ENCODE measurements around the gene TTLL1.
"Not testable (repeated sequence)": the region's sequence is repeated elsewhere in the genome, so short reads cannot be mapped to it uniquely, and the experiment has no call there.

TTLL1 gene

DNA sequence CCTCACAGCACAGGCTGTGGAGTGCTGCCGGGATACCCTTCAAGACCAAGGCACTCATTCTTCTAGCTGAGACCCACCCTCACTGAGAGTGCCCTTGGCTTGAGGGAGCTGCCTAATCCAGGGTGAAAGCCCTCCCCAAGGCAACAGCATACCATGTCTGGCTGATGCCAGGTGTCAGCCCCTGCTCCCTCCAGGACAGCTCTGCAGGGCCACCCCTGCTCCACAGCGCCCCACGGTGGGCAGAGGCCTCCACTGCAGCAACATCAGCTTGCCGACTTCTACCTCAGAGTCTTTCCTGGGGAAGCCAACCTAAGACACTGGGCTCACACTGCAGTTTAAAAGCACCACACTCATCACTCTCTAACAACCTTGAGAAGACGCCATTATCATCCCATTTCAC lies 29.0 kb downstream of the TTLL1 start:
- peak; percentile 65 for DNase-seq

DNA sequence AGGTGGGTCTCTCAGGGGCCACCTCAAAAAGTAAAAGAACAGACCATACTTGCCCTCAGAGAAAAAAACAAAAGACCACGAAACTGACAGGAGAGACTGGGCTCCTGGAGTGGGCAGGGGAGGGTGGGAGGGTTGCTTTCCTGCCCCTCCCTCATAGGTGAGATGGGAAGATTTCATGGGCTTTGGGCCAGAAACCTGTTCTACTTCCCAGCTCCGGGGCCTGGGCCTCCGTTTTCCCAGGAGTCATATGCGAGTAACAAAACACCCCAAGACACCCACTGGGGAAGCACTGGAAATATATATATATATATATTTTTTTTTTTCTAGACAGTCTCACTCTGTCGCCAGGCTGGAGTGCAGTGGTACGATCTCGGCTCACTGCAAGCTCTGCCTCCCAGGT lies 31.6 kb downstream of the TTLL1 start:
- DNase-seq = no peak

DNA sequence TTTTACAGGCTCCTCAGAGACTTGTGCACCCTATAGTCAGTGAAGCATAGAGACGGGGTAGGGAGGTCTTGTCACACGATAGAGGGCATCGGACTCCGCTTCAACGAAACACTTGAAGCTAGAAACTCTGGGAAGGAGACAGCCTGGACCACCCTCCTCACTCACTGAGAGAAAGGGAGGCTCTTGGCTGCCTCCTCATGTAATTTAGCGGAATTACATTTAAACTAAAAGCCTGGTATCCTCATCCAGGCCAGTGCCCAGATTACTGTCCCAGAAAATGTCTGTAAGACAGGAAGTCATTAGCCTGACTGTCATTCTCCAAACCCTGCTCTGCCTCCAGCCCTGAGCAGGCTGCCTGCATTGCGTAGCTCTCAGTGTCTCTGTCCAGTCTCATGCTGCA lies 36.0 kb downstream of the TTLL1 start:
- peak; percentile 33 for DNase-seq

DNA sequence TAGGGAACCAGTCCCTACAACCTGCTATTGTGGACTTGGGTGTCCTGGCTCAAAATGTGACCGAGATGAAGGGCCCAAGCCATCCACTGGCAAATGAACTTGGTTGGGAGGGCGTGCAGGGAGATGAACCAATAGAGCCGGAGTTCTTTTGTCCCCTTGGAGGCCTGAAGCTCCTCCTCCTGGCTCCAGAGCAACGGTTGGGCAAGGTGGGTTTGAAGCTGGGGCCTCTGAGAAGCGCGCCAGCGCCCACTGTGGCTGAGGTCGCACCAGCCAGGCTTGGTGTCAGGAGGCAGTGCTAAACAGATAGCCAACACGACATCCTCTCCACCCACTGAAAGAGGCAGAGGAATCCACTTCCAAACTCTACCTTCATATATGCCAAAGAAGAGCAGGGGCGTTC lies 38.2 kb downstream of the TTLL1 start:
- DNase-seq = peak; percentile 28

DNA sequence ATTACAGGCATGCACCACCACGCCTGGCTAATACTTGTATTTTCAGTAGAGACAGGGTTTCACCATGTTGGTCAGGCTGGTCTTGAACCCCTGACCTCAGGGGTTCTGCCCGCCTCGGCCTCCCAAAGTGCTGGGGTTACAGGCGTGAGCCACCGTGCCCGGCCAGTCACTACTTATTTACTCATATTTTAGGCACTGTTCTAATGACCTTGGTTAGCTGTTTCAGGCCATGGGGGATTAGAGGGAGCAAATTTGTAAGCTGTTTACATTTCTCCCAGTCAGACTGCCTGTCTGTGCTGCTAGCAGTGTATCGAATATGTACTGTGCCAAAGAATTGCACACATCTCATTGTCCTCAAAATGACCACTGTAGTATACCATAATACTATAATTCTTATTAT lies 41.6 kb downstream of the TTLL1 start:
- no peak for DNase-seq

DNA sequence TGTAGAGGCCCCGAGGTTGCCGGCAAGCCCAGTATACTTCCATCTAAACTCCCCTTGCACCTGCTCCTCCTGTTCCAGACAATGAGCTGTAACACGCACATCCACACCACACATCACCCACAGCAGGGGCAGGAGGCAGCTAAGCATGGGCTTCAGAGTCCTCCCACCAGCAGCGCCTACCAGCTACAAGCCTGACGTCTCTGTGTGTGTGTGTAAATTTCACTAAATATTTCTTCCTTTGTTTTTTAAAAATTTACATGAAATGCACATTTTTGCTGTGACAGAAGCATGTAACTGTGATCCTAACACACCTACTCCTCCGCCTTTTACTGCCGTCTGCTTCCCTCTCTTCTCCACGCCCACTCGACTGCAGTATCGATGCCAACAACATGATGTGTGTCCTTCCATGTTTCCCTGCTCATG lies 44.9 kb downstream of the TTLL1 start:
- no peak for DNase-seq

DNA sequence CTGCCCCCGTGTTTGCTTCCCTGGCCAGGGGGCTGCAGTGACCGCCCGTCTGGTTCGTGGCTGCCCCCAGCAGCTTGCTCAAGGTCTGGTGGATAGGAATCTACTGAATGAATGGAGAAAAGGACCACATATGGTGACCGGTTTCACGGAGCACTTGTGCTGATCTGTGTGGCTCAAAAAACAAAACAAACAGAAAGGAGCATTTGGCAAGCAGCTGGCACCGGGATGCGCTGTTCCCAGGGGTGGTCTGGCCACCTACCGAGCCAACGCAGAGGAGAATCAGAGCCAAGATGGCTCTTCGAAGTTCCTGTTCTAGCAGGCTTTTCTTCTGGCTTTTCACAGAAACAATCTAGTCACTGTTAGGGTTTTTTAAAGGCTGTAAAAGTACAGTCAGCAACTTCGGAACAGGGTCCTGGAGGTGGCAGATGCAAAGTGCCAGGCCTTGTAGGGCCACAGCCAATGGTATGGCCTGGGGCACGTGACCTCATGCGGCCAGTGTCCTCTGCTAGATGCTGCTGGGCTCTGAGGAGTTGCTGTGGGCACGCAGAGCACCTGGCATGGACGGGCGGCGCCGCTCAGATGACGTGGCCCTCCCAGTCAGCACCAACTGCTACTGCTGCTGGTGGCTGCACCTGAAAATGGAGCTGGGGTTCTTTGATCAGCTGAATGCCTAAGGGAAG lies 47.0 kb downstream of the TTLL1 start:
- DNase-seq = no peak

DNA sequence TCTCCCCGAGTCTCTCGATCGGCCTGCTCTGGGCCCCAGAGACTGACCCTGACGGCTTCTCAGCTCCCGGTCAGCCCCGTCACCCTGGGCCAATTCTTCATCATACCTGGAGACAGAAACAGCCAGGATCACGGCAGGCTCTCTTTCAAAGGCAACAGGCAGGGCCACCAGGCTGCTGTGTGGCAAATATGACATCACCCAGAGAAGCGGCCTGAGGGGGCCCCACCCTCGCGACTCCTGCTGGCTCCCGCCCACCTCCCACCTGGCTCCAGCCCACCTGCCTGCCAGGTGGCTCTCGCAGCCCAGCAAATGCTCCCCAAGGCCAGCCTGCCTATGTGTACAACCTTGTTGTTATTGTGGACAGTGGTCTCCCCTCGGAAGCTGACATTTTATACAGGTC lies 49.4 kb downstream of the TTLL1 start:
- no peak for DNase-seq

DNA sequence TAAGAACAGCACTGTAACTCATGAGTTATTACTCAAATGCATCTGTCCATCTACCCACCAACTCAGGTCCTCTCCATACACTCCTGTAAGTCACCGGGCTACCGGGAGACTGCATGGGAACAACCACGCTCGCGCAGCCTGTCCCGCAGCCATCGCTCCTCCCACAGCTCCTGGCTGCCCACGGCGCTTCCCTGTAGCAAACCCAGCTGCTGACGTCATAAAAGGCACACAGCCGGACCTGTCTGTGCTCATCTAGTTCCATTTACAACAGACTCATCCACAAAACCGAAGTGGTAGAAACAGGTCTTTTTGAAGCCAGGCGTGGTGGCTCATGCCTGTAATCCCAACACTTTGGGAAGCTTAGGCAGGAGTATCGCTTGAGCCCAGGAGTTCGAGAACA lies 50.9 kb downstream of the TTLL1 start:
- no peak for DNase-seq

DNA sequence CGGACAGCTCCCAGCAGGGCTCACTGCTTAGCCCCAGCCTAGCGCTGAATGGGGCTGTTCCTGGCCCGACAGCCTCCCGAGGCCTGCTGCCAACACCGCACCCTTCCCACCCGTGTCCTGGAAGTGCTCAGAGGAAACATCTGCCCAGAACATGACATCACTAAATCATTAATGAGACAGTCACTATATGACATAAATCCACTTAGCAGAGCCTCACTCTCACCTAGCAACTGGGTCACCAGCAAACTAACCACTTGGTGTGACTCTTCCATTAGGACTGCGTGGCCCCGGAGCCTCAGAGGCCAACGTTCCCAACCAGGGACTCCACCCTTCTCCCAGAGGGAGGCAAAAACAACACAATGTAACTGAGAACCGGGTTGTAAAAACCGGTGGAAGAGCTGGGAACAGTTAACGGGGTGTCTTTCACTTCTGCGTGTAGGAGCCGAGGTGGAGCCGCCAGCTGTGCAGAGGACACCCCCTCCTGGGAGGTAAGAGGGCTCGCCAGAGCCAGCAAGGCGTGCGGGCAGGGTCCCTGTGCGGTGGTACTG lies 52.8 kb downstream of the TTLL1 start:
- DNase-seq = peak; percentile 46

DNA sequence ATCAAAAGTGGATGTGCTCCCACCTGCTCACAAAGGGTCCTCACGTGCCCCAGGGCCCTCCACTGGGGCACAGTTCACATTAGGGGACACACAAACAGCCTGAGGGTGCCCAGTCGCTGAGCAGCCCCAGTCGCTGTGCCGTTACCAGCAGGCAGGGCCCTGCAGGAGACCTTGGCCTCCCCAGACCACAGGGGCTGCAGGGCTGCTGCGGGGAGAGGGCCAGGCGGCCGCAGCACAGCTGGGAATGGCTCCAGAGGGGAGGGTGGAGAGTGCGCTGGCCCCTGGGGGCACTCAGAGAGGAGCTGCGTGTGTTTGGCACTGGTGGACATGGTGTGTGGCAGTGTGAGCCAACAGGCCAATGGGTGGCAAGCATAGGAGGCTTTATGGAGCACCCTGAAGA lies 53.9 kb downstream of the TTLL1 start:
- DNase-seq = no peak

DNA sequence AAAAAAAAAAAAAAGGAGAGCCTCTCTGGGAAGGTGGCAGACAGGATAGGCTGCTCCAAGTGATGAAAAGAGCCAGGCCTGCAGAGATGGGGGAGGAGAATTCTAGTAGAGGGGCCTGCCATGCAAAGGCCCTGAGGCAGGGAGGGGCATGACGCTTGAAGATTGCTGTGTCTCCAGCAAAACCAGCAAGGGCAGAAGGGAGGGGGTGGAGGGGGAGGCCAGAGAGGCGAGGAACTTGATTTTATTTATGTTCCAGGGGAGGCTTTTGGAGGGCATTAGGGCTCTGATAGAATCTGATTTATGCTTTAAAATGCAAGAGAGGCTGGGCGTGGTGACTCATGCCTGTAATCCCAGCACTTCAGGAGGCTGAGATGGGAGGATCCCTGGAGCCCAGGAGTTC lies 57.6 kb downstream of the TTLL1 start:
- no peak for DNase-seq

DNA sequence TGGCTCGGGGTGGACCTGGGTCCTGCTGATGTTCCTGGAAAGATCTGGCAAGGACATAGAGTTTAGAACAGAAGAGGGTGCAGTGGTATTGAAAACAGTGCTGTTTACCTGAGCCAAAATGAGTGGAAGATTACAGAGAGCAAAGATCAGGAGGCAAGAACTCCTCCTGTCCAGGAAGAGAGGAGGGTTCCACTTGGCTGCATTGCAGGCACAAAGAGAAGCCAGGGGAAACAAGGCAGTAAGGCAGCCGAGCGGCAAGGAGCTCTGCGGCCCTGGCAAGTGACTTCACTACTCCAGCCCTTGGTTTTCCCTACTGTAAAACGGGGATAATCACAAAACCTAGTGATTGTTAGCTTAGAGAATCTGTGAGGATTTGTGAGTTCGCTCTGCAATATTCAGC lies 70.6 kb downstream of the TTLL1 start:
- no peak for DNase-seq

DNA sequence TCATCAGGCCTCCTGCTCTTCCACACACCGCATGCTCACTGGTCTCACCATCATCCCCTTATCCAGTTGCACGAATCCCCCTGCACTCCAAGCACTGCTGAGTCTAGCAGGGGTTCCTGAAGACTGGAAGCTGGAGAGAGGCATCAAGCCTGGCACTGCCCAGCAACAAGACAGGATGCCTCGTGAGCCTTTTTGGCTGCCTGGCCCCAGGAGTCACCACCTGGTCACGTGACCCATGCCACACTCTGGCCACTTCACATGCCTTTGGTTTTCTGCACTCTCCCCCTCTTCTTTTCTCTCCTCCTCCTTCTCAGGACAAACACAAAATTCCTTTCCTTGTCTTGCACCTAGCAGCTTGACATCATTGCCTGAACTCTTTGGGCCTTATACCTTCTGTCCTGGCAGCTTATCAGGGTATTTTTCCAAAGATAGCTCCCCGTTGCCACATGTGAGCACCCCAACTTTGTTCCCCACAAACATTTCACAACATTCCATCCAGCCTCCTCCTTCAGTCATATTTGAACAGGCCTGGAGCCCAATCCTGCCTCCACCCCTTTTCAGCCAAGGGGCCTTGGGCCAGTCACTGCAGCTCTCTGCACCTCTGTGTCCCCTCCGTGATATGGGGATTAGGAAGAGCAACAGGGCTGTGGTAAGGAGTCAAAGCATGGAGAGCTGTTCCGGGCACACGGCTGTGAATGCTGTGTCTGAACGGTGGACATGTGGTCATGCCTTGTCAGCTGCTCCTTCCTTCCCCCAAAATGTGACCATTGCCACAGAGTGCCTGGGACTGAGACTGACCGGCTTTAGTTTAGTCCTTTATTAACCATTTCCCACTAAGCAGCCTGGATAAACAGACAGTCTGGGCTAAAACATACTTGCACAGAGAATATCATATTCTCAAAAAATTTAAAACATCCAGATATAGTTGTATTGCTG lies 71.4 kb downstream of the TTLL1 start:
- no peak for DNase-seq

DNA sequence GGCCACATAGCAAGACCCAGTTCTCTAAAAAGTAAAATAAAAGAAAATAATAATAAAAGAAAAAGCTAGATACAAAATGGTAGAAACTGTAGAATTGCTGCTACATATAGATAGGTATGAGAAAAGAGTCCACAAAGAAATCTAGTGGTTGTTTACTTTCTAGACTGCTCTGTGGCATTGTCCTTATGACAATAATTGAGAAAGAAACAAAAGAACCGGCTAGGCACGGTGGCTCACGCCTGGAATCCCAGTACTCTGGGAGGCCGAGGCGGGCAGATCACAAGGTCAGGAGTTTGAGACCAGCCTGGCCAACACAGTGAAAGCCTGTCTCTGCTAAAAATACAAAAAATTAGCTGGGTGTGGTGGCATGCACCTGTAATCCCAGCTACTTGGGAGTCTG lies 73.0 kb downstream of the TTLL1 start:
- DNase-seq = not testable (repeated sequence)

DNA sequence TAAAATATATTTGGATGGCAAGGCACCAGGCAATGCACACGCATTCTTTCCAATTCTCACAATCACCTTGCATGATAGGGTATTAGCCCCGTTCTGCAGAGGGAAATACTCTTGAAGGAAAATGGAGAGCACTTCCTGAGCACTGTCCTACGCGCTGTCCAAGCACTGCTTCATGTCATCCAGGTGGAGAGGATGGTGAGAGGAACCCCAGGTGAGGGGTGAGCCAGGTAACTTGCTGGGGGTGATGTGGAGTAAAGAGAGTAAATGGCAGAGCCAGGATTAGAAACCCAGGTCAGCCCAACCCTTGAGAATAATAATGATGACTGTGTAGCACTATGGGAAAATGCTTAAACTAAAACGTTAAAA lies 73.5 kb downstream of the TTLL1 start:
- DNase-seq = no peak

DNA sequence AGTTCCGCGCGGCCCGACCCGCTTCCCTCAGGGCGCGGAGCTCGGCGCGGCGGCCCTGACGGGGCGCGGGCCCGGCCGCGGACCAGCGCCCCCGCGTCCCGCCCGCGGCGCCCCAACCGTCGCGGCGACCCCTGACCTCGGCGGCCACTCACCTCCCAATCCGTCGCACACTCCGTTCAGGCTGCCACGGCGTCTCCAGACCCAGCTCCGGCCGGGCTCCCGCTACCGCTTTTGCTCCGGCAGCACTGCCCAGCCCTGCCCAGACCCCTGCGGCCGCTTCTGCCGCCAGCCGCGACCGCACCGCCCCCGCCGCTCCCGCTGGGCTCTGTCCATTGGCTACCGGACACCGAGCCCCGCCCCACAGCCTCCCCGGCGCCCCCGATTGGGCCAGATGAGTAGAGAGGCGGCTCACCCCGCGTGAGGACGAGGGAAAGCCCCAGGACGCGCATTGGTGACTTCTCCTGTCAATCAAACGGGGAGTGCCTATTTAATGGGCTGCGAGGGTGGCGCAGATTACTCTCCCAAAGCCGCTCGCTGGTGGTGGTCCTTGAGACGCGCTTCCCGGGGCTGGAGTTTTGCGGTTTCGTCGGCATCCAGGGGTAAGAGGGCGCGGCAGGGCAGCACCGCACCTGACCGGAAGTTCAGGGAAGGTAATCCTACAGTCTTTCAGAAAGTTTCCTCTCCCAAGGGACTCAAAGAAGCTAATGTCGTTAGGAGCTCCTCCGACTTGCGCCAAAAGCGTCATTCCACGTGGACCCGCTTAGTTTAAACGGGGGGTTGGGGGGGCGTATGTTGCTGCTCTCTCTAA lies 74.1 kb downstream of the TTLL1 start, which contains the start of gene PACSIN2:
Gene PACSIN2 (minus strand): TSS at position 281 of the 808 bp plus-strand sequence. CDS start 103,069 bp downstream, outside the sequence.
- peak; percentile 99 for DNase-seq

DNA sequence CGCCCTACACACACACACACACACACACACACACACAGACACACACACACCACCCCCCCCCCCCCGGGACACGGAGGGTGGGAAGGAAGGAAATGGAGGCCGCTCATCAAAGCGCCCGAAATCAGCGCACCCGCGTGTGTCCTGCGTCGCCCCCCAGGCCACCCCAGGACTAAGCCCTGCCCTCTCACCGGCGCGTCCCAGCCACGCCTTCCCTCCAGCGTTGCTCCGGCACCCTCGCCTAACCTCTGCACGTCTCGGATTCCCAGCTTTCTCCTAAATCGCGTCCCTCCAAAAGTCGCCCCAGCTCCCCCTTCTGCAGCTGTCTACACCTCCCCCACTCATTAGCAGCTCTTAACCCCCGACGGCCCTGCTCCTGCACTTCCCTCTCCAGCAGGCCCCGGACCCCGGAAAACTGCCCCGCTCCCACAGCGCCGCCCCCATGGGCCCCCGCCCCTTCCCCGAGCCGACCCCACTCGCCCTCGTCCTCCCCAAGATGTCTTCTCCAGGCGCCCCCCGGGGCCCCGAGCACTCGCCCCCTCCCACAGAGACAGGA lies 74.8 kb downstream of the TTLL1 start:
- peak; percentile 63 for DNase-seq

DNA sequence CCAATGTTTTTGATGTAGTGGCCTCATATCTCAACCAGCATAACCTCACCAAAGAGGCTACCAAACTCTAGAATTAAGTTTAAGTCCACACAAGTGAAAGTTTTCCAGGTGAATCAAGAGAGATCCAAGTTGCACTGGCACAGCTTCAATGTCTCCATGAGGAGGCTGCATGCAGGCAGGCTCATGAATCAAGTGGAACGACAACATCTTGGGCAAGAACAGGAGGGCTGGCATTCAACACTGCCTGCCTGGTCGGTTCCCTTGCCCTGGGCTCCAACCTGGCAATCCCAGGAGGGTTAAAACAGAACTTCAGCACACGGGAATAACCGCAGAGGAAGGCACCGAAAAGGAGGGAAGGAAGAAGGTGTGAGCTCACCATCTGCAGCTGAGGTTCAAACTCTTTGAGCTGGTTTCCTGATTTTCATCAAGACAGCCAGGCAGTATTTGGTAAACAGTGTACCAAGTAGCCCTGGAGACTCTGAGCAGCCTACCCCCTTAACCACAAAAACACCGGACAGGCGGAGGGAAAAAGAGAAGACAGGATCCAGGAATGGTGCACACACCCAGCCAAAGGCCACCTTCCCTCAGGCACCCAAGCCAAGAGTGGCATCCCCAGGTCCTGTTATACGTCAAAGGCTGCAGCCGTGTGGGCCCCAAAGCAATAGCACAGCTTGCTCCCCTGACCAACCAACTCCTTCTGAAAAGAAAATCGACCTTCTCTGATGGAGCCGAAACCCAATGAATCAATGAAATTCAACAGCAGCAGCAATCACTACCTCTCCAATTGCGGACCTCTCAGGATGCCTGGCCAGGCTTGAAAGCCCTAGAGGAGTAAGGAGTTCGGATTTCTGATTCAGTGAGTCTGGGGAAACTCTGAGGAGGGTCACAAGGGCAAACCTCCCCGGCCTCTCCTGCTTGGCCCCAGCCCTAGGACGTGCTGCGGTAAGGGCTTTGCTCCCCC lies 75.6 kb downstream of the TTLL1 start:
- DNase-seq = peak; percentile 41

DNA sequence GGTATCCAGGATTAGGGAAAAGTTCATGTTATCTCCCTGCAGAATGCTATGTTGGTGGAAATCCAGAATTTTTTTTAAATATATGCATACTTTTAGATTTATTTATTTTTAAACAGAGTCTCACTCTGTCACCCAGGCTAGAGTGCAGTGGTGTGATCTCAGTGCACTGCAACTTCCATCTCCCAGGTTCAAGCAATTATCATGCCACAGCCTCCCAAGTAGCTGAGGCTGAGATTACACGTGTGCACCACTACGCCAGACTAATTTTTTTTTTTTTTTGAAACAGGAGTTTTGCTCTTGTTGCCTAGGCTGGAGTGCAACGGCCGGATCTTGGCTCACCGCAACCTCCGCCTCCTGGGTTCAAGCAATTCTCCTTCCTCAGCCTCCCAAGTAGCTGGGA lies 76.8 kb downstream of the TTLL1 start:
- no peak for DNase-seq

DNA sequence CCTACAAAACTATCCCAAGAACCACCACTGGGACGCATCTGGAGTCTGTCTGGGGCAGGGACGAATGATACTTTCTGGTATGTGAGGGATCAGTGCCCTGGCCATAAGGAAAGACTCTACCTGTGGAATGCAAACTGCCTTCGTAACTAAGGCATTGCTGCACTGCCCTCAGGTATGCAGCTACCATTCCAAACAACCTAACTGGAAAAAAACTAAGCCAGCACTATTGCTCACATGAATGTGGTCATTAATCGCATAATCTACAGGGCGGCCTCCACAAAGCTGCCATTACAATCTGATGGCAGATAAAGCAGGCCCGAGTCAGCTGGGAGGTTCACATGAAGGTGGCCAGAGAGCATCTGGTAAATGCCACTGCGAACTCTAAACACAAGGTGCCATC lies 78.1 kb downstream of the TTLL1 start:
- DNase-seq = peak; percentile 49

DNA sequence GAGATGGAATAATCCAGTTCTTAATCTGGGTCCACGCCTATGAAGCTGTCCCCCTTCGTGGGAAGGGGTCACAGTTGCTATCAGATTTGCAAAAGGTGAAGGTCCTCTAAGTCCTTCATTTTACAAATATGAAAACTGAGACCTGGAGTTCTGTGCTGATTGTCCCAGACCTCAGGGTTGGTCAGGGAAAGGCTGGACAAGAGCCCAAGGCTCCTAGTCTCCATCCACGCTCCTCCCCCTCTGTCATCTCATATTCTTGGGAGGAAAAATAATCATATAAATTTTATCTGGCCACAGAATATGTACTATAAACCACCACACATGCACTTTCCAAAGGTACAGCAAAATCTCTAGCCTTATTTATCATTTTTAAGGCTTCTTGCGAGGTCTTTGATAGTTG lies 79.7 kb downstream of the TTLL1 start:
- DNase-seq = no peak

Measured in hematopoietic multipotent progenitor cell treated with erythropoietin and hydrocortisone succinate and interleukin-3 and kit ligand, for 4 days (in vitro differentiated cells).